Tibial nerve (tissue), 4 donors: ENCODE results near the gene CPAMD8. TPM values are rescaled to one million over a fixed set of nuclear protein-coding genes. Genes with fewer than 3 reads are reported as not detected.
"Not testable (repeated sequence)": the region's sequence is repeated elsewhere in the genome, so short reads cannot be mapped to it uniquely, and the experiment has no call there.

Experiments used
- DNase-seq, 2 donors: peaks; one replicate each; pipeline ENCODE4 v3.0.0-alpha.2; 2019; ENCODE audit warnings: low spot score in 2 of 2
- H3K27ac ChIP-seq, 4 donors: fragments of 200-600 bp; sonication (generic) in 3 of 4; one replicate each; pipeline ENCODE4 v1.5.1; 2017 to 2019; ENCODE audit warnings: mild to moderate bottlenecking in 1 of 4
- H3K27me3 ChIP-seq, 2 donors: fragments of 200-600 bp; sonication (generic) in 1 of 2; one replicate each; pipeline versions ENCODE4 v1.5.1 to v1.6.0; 2017 to 2019
- H3K36me3 ChIP-seq, 3 donors: fragments of 200-600 bp; sonication (generic); one replicate each; pipeline ENCODE4 v1.5.1; 2018 to 2019
- H3K4me1 ChIP-seq, 4 donors: fragments of 200-600 bp; sonication (generic) in 3 of 4; one replicate each; pipeline ENCODE4 v1.5.1; 2017 to 2019
- H3K4me3 ChIP-seq, 4 donors: fragments of 200-600 bp; sonication (generic) in 3 of 4; one replicate each; pipeline ENCODE4 v1.5.1; 2017 to 2019; ENCODE audit warnings: mild to moderate bottlenecking in 1 of 4, moderate library complexity in 1 of 4
- H3K9me3 ChIP-seq, 4 donors: fragments of 200-600 bp; sonication (generic) in 3 of 4; one replicate each; pipeline ENCODE4 v1.5.1; 2017 to 2019
- CTCF ChIP-seq, 5 experiments: fragments of 200-600 bp in 3 of 5; fragments of 450-650 bp in 2 of 5; sonication (generic) in 3 of 5; IDR thresholded peaks; one replicate each; pipeline ENCODE4 v1.5.1; 2016 to 2019; ENCODE audit warnings: antibody characterized with exemption in 5 of 5, mild to moderate bottlenecking in 3 of 5, moderate library complexity in 2 of 5
- EP300 ChIP-seq, 2 donors: sonication (generic); formaldehyde crosslinking; IDR thresholded peaks; one replicate each; pipeline ENCODE4 v1.6.1; 2017; ENCODE audit warnings: antibody characterized with exemption in 2 of 2, mild to moderate bottlenecking in 1 of 2
- POLR2A ChIP-seq, 2 donors: fragments of 450-650 bp; IDR thresholded peaks; one replicate each; pipeline ENCODE4 v1.6.1; 2017; ENCODE audit warnings: antibody characterized with exemption in 2 of 2, mild to moderate bottlenecking in 2 of 2, moderate library complexity in 2 of 2
- WGBS, 2 donors: methylation state at CpG; one replicate each; pipeline ENCODE4 v1.1.5; 2018; 5-methylcytosine and 5-hydroxymethylcytosine counted together
- total RNA-seq, 4 donors: library from RNA; depleted of rRNA; stranded (reverse); fragments of >200 nt; gene quantifications; one replicate each; pipeline ENCODE4 v1.1.0, GENCODE V29; 2016

CPAMD8 gene
- total RNA-seq, 4 donors from 2014 or later, result 9.8 to 26.3 (median 14.4) TPM

GRCh38 chr19:17035842-17036424, 9.3 kb upstream of the CPAMD8 start:
- Histone ChIP-seq H3K36me3 (no peaks in the 10 kb centered on the region), H3K9me3 (no peaks in the 10 kb centered on the region), H3K4me1 (no peaks in the 10 kb centered on the region), H3K27ac (no peak overlapping the region), H3K27me3 (no peaks in the 10 kb centered on the region), H3K4me3 (no peak overlapping the region)
- TF ChIP-seq EP300 (IDR thresholded peaks at IDR 0.05) (no peak), POLR2A (IDR thresholded peaks at IDR 0.05) (no peak)
- 78 to 86% methylated on average over 11 to 15 of the region's 15 CpGs for WGBS, 2 donors
- no peak for DNase-seq

- H3K4me1 ChIP-seq, result no peaks in the 10 kb centered on the region
- peaks cover 0 to 29% of the 10 kb centered on the region in 2 donors for H3K27me3 ChIP-seq
- DNase-seq, result no peak
- 85 to 86% methylated on average over 6 of the region's 6 CpGs for WGBS, 2 donors
- no peak overlapping the region for H3K27ac ChIP-seq
- TF ChIP-seq CTCF (IDR thresholded peaks at IDR 0.05), result no peak
- no peak for TF ChIP-seq EP300 (IDR thresholded peaks at IDR 0.05)
- no peak for TF ChIP-seq POLR2A (IDR thresholded peaks at IDR 0.05)
- no peaks in the 10 kb centered on the region for H3K36me3 ChIP-seq
- H3K9me3 ChIP-seq, result no peaks in the 10 kb centered on the region
- no peak overlapping the region for H3K4me3 ChIP-seq
Measured at GRCh38 chr19:17031741-17032140, 5.1 kb upstream of the CPAMD8 start.

- Histone ChIP-seq H3K9me3 (peaks cover 0 to 24% (median 0%) of the 10 kb centered on the region in 4 donors), H3K27ac (no peak overlapping the region), H3K27me3 (peaks cover 0 to 62% of the 10 kb centered on the region in 2 donors), H3K36me3 (peaks cover 0 to 2% (median 0%) of the 10 kb centered on the region in 3 donors), H3K4me3 (no peak overlapping the region), H3K4me1 (peaks cover 0 to 4% (median 0%) of the 10 kb centered on the region in 4 donors)
- 56 to 58% methylated on average over 7 of the region's 7 CpGs for WGBS, 2 donors
- DNase-seq, result no peak
- TF ChIP-seq POLR2A (IDR thresholded peaks at IDR 0.05), result no peak
- TF ChIP-seq CTCF (IDR thresholded peaks at IDR 0.05), result no peak
- TF ChIP-seq EP300 (IDR thresholded peaks at IDR 0.05), result no peak
Measured at GRCh38 chr19:17027535-17027975, 945 bp upstream of the CPAMD8 start.

- peak overlapping the region in 1 of 4 donors; percentile 26 for H3K4me3 ChIP-seq
- peaks cover 0 to 4% (median 0%) of the 10 kb centered on the region in 4 donors for H3K4me1 ChIP-seq
- peaks cover 0 to 62% of the 10 kb centered on the region in 2 donors for H3K27me3 ChIP-seq
- no peak overlapping the region for H3K27ac ChIP-seq
- DNase-seq, result no peak
- peaks cover 0 to 2% (median 0%) of the 10 kb centered on the region in 3 donors for H3K36me3 ChIP-seq
- 1 to 2% methylated on average over 16 to 26 of the region's 40 CpGs for WGBS, 2 donors
- TF ChIP-seq POLR2A (IDR thresholded peaks at IDR 0.05) (no peak), EP300 (IDR thresholded peaks at IDR 0.05) (no peak), CTCF (IDR thresholded peaks at IDR 0.05) (no peak)
- peaks cover 0 to 26% (median 0%) of the 10 kb centered on the region in 4 donors for H3K9me3 ChIP-seq
Measured at GRCh38 chr19:17025991-17026658, 485 bp downstream of the CPAMD8 start.

GRCh38 chr19:17025361-17025760, 1.2 kb downstream of the CPAMD8 start:
- Histone ChIP-seq H3K4me3 (no peak overlapping the region), H3K4me1 (peaks cover 0 to 7% (median 0%) of the 10 kb centered on the region in 4 donors), H3K9me3 (peaks cover 0 to 26% (median 0%) of the 10 kb centered on the region in 4 donors), H3K27me3 (peaks cover 0 to 62% of the 10 kb centered on the region in 2 donors), H3K27ac (no peak overlapping the region), H3K36me3 (peaks cover 0 to 2% (median 0%) of the 10 kb centered on the region in 3 donors)
- DNase-seq, result no peak
- TF ChIP-seq EP300 (IDR thresholded peaks at IDR 0.05) (no peak), CTCF (IDR thresholded peaks at IDR 0.05) (no peak), POLR2A (IDR thresholded peaks at IDR 0.05) (no peak)
- 78 to 87% methylated on average over 6 of the region's 6 CpGs for WGBS, 2 donors

GRCh38 chr19:17024941-17025340, 1.7 kb downstream of the CPAMD8 start:
- WGBS, 2 donors, result 88 to 89% methylated on average over 8 of the region's 8 CpGs
- peaks cover 0 to 26% (median 0%) of the 10 kb centered on the region in 4 donors for H3K9me3 ChIP-seq
- peaks cover 0 to 10% (median 0%) of the 10 kb centered on the region in 4 donors for H3K4me1 ChIP-seq
- H3K27ac ChIP-seq, H3K4me3 ChIP-seq, DNase-seq, H3K36me3 ChIP-seq: not testable (repeated sequence)
- peaks cover 0 to 58% of the 10 kb centered on the region in 2 donors for H3K27me3 ChIP-seq
